Umbilical cord (tissue), 2 donors: ENCODE results near the gene CALB2. TPM values are rescaled to one million over a fixed set of nuclear protein-coding genes. Genes with fewer than 3 reads are reported as not detected.

Experiments
- DNase-seq: peaks from one replicate; pipeline ENCODE4 v3.0.0-alpha.2; 2015; ENCODE audit warnings: low spot score
- total RNA-seq: library from RNA; depleted of rRNA; stranded (reverse); fragments of >200 nt; gene quantifications from one replicate; pipeline ENCODE4 v1.2.3, GENCODE V29; 2014; ENCODE audit warnings: low replicate concordance; ENCODE audit not compliant: insufficient read depth

CALB2 gene
- total RNA-seq, 1 donor from 2014 or later, result 1.7 TPM

- DNase-seq, result peak; percentile 2
Observed at GRCh38 chr16:71426069-71426879, 67.8 kb downstream of the CALB2 start.

GRCh38 chr16:71426880-71427615, 68.5 kb downstream of the CALB2 start:
- DNase-seq, result no peak

- no peak for DNase-seq
Observed at GRCh38 chr16:71428385-71428784, 69.9 kb downstream of the CALB2 start.

GRCh38 chr16:71428883-71429282, 70.4 kb downstream of the CALB2 start:
- DNase-seq, result no peak

GRCh38 chr16:71429581-71429980, 71.1 kb downstream of the CALB2 start:
- no peak for DNase-seq

- no peak for DNase-seq
Observed at GRCh38 chr16:71430744-71431143, 72.2 kb downstream of the CALB2 start.

GRCh38 chr16:71431176-71431575, 72.7 kb downstream of the CALB2 start:
- DNase-seq, result no peak

- no peak for DNase-seq
Observed at GRCh38 chr16:71431991-71432390, 73.5 kb downstream of the CALB2 start.

- DNase-seq, result no peak
Observed at GRCh38 chr16:71432906-71433305, 74.4 kb downstream of the CALB2 start.

- no peak for DNase-seq
Observed at GRCh38 chr16:71436473-71436872, 78.0 kb downstream of the CALB2 start.

- no peak for DNase-seq
Observed at GRCh38 chr16:71439523-71439922, 81.0 kb downstream of the CALB2 start.

Other genes with a start within 250 kb of the CALB2 start
- 8.2 TPM for gene HYDIN, start 128.0 kb upstream of the CALB2 start, total RNA-seq
- gene CMTR2, start 69.3 kb upstream of the CALB2 start, total RNA-seq, result 38.5 TPM
- gene TLE7, start 83.3 kb downstream of the CALB2 start, total RNA-seq, result not detected
- gene ZNF23, start 103.5 kb downstream of the CALB2 start, total RNA-seq, result 19.0 TPM
- 19.3 TPM for gene ZNF19, start 130.6 kb downstream of the CALB2 start, total RNA-seq
- 1.2 TPM for gene CHST4, start 167.7 kb downstream of the CALB2 start, total RNA-seq
- gene TAT, start 218.4 kb downstream of the CALB2 start, total RNA-seq, result 7.0 TPM